ENCODE results near the gene ACBD6. TPM values are rescaled to one million over a fixed set of nuclear protein-coding genes. Genes with fewer than 3 reads are reported as not detected.

ACBD6 gene
- total RNA-seq, 5 donors from 2014 or later (not counting 1 experiment from before 2014, with no cell fraction given) = 44.3 to 58.5 (median 53.0) TPM

DNA sequence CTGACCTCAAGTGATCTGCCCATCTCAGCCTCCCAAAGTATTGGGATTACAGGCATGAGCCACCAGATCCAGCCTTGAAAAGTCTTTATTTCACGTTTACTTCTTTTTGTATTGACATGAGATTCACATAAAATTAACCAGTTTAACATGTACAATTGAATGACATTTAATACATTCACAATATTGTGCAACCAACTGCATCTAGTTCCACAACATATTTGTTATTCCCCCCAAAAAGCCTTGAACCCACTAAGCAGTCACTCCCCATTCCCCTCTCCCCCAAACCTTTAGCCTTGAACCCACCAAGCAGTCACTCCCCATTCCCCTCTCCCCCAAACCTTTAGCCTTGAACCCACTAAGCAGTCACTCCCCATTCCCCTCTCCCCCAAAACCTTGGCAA, 62.0 kb downstream of the ACBD6 start:
- H3K9me3 Mint-ChIP-seq = peaks cover 0 to 12% (median 12%) of the 10 kb centered on the region in 3 donors
- whole genome bisulfite sequencing (ENCODE audit: insufficient coverage) = no CpG with 5 or more reads among the region's 1 CpG

DNA sequence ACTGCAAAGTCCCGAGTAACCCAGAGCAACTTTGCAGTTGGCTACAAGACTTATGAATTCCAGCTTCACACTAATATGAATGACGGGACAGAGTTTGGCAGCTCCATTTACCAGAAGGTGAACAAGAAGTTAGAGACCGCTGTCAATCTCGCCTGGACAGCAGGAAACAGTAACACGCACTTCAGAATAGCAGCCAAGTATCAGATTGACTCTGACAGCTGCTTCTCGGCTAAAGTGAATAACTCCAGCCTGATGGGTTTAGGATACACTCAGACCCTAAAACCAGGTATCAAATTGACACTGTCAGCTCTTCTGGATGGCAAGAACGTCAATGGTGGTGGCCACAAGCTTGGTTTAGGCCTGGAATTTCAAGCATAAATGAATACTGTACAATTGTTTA, 66.8 kb downstream of the ACBD6 start:
- CTCF ChIA-PET = interaction anchor here in 1 of 2 donors (1.4 kb wide), 1 partner anchor 42 kb away, joined by 5 read pairs; no protein-coding TSS in a partner anchor
- ATAC-seq (replicated peaks in 1 of 4) = no peak

More for the DNA sequence above, 62.0 kb downstream of the ACBD6 start:
- Mint-ChIP-seq H3K27ac (no peak overlapping the region), H3K36me3 (peaks cover 48% of the 10 kb centered on the region), H3K4me1 (peaks cover 13 to 26% (median 14%) of the 10 kb centered on the region in 3 donors), H3K4me3 (no peak overlapping the region), H3K27me3 (no peaks in the 10 kb centered on the region)
- ATAC-seq (replicated peaks in 1 of 4) = no peak
- CTCF ChIA-PET = no interaction called here
- peaks cover 0 to 5% of the 10 kb centered on the region in 2 donors for H3K36me3 ChIP-seq (ENCODE audit: control insufficient read depth in 2 of 2, extremely low read depth in 1 of 2, insufficient read depth in 1 of 2, low read length in 1 of 2)
- H3K9me3 ChIP-seq = no peaks in the 10 kb centered on the region
- DNase-seq = no peak
- H3K4me3 ChIP-seq (ENCODE audit: control insufficient read depth in 1 of 2, extremely low read depth in 1 of 2, low read length in 1 of 2) = no peak overlapping the region
- H3K4me1 ChIP-seq (ENCODE audit: control insufficient read depth in 1 of 2, extremely low read depth in 1 of 2, insufficient read depth in 2 of 2, low read length in 2 of 2) = no peaks in the 10 kb centered on the region
- no peaks in the 10 kb centered on the region for H3K27me3 ChIP-seq (replicated peaks in 1 of 2; ENCODE audit: control insufficient read depth in 2 of 2, extremely low read depth in 1 of 2, insufficient read depth in 2 of 2, low read length in 1 of 2)
- H3K27ac ChIP-seq (ENCODE audit: low read length) = no peak overlapping the region
- POLR2A ChIA-PET = no interaction called here

DNA sequence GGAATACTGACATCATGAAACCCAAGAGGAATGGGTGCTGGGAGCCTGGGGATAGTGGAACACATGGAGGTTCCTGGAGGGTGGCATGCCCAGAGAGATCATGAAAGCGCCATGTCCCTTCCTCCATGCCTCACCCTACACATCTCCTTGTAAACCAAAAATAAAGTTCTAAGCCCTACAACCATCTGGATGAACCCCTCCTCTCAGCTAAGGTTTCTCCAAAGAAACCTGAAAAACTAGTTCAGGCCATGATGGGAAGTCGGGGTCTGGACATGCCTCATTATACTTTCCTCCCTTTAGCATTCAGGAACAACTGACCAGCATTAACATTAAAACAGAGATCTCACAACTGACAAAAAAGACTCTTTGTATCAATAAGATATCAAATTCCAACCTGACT, 68.5 kb downstream of the ACBD6 start:
- Mint-ChIP-seq H3K4me3 (no peak overlapping the region), H3K27ac (no peak overlapping the region), H3K27me3 (no peaks in the 10 kb centered on the region), H3K36me3 (peaks cover 52% of the 10 kb centered on the region), H3K4me1 (peaks cover 29 to 40% (median 33%) of the 10 kb centered on the region in 3 donors), H3K9me3 (peaks cover 0 to 13% (median 0%) of the 10 kb centered on the region in 3 donors)
- Histone ChIP-seq H3K4me3 (ENCODE audit: control insufficient read depth in 1 of 2, extremely low read depth in 1 of 2, low read length in 1 of 2) (no peak overlapping the region), H3K4me1 (ENCODE audit: control insufficient read depth in 1 of 2, extremely low read depth in 1 of 2, insufficient read depth in 2 of 2, low read length in 2 of 2) (no peaks in the 10 kb centered on the region), H3K9me3 (no peaks in the 10 kb centered on the region), H3K27me3 (replicated peaks in 1 of 2; ENCODE audit: control insufficient read depth in 2 of 2, extremely low read depth in 1 of 2, insufficient read depth in 2 of 2, low read length in 1 of 2) (no peaks in the 10 kb centered on the region), H3K36me3 (ENCODE audit: control insufficient read depth in 2 of 2, extremely low read depth in 1 of 2, insufficient read depth in 1 of 2, low read length in 1 of 2) (peaks cover 0 to 5% of the 10 kb centered on the region in 2 donors), H3K27ac (ENCODE audit: low read length) (no peak overlapping the region)
- POLR2A ChIA-PET = no interaction called here
- no CpG with 5 or more reads among the region's 2 CpGs for WGBS (ENCODE audit: insufficient coverage)
- ATAC-seq (replicated peaks in 1 of 4) = no peak
- CTCF ChIA-PET = no interaction called here
- no peak for DNase-seq

More for the DNA sequence above, 66.8 kb downstream of the ACBD6 start:
- H3K27me3 Mint-ChIP-seq = no peaks in the 10 kb centered on the region
- H3K27me3 ChIP-seq (replicated peaks in 1 of 2; ENCODE audit: control insufficient read depth in 2 of 2, extremely low read depth in 1 of 2, insufficient read depth in 2 of 2, low read length in 1 of 2) = no peaks in the 10 kb centered on the region
- peaks cover 47% of the 10 kb centered on the region for H3K36me3 Mint-ChIP-seq
- 94% methylated on average over 6 of the region's 7 CpGs for WGBS (ENCODE audit: insufficient coverage)
- peaks cover 0 to 5% of the 10 kb centered on the region in 2 donors for H3K36me3 ChIP-seq (ENCODE audit: control insufficient read depth in 2 of 2, extremely low read depth in 1 of 2, insufficient read depth in 1 of 2, low read length in 1 of 2)
- no peaks in the 10 kb centered on the region for H3K4me1 ChIP-seq (ENCODE audit: control insufficient read depth in 1 of 2, extremely low read depth in 1 of 2, insufficient read depth in 2 of 2, low read length in 2 of 2)
- H3K4me3 ChIP-seq (ENCODE audit: control insufficient read depth in 1 of 2, extremely low read depth in 1 of 2, low read length in 1 of 2) = no peak overlapping the region
- no peaks in the 10 kb centered on the region for H3K9me3 ChIP-seq
- H3K27ac Mint-ChIP-seq = no peak overlapping the region
- DNase-seq = no peak
- no peak overlapping the region for H3K4me3 Mint-ChIP-seq
- no peak overlapping the region for H3K27ac ChIP-seq (ENCODE audit: low read length)
- peaks cover 23 to 37% (median 30%) of the 10 kb centered on the region in 3 donors for H3K4me1 Mint-ChIP-seq
- POLR2A ChIA-PET = no interaction called here
- peaks cover 0 to 13% (median 0%) of the 10 kb centered on the region in 3 donors for H3K9me3 Mint-ChIP-seq

DNA sequence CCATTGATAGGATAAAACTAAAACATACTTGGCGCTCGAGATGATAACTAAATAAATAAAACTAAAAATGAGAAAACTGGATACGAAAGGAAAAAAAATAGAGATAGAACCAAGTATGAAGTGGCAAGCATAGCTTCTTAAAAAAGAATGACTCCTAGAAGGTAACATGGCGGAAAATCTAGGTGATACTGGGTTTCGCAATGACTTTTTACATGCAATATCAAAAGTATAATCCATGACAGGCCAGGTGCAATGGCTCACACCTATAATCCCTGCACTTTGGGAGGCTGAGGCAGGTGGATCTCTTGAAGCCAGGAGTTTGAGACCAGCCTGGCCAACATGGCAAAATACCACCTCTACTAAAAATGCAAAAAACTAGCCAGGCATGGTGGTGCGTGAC, 70.7 kb downstream of the ACBD6 start:
- H3K27ac ChIP-seq (ENCODE audit: low read length) = no peak overlapping the region
- H3K36me3 Mint-ChIP-seq = peaks cover 45% of the 10 kb centered on the region
- no peak for ATAC-seq (replicated peaks in 1 of 4)
- peaks cover 0 to 13% (median 0%) of the 10 kb centered on the region in 3 donors for H3K9me3 Mint-ChIP-seq
- 100% methylated on average over 2 of the region's 6 CpGs for WGBS (ENCODE audit: insufficient coverage)
- ChIA-PET POLR2A (no interaction called here), CTCF (no interaction called here)
- peaks cover 0 to 2% of the 10 kb centered on the region in 2 donors for H3K36me3 ChIP-seq (ENCODE audit: control insufficient read depth in 2 of 2, extremely low read depth in 1 of 2, insufficient read depth in 1 of 2, low read length in 1 of 2)
- H3K4me3 ChIP-seq (ENCODE audit: control insufficient read depth in 1 of 2, extremely low read depth in 1 of 2, low read length in 1 of 2) = no peak overlapping the region
- no peaks in the 10 kb centered on the region for H3K4me1 ChIP-seq (ENCODE audit: control insufficient read depth in 1 of 2, extremely low read depth in 1 of 2, insufficient read depth in 2 of 2, low read length in 2 of 2)
- H3K27ac Mint-ChIP-seq = no peak overlapping the region
- no peaks in the 10 kb centered on the region for H3K27me3 Mint-ChIP-seq
- no peaks in the 10 kb centered on the region for H3K27me3 ChIP-seq (replicated peaks in 1 of 2; ENCODE audit: control insufficient read depth in 2 of 2, extremely low read depth in 1 of 2, insufficient read depth in 2 of 2, low read length in 1 of 2)
- no peaks in the 10 kb centered on the region for H3K9me3 ChIP-seq
- DNase-seq = no peak
- peaks cover 21 to 37% (median 34%) of the 10 kb centered on the region in 3 donors for H3K4me1 Mint-ChIP-seq
- H3K4me3 Mint-ChIP-seq = no peak overlapping the region

DNA sequence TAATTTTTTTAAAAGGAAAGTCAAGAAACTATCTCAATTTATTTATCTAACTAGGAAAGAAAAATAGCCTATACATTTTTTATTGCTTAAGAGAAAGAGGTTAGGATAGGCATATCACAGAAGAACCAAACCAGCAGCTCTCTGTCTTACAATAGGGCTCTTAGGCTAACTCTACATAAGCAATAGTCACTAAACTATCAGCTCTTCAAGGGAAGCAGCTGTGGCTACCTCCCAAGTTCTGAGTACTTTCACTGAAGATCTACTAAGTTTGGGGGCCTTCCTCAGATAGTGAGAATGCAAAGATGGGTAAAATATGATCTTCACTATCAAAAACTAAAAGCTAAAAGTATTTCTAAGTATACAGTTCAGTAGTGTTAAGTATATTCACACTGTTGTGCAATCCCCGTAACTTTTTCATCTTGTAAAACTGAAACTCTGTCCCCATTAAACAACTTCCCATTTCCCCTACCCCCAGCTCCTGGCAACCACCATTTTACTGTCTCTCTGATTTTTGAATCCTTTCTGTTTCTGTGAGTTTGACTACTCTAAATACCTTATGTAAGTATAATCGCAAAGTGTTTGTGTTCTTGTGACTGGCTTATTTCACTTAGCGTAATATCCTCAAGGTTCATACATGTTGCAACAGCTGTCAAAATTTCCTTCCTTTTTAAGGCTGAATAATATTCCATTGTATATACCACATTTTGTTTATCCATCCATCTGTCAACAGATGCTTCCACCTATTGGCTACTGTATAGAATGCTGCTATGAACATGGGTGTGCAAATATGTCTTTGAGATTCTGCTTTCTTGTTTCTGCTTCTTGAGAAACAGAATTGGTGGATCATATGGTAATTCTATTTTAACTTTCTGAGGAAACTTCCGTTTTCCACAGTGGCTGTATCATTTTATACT, 73.3 kb downstream of the ACBD6 start:
- Mint-ChIP-seq H3K4me3 (no peak overlapping the region), H3K4me1 (peaks cover 20 to 38% (median 29%) of the 10 kb centered on the region in 3 donors), H3K36me3 (peaks cover 41% of the 10 kb centered on the region), H3K9me3 (peaks cover 0 to 8% (median 0%) of the 10 kb centered on the region in 3 donors), H3K27me3 (no peaks in the 10 kb centered on the region), H3K27ac (no peak overlapping the region)
- H3K9me3 ChIP-seq = no peaks in the 10 kb centered on the region
- H3K27ac ChIP-seq (ENCODE audit: low read length) = no peak overlapping the region
- ChIA-PET CTCF (interaction anchor here in 1 of 2 donors (0.5 kb wide), 1 partner anchor 23 kb away, joined by 3 read pairs; no protein-coding TSS in a partner anchor), POLR2A (interaction anchor here in 1 of 2 donors (0.6 kb wide), 1 partner anchor 11 kb away, joined by 4 read pairs; no protein-coding TSS in a partner anchor)
- H3K27me3 ChIP-seq (replicated peaks in 1 of 2; ENCODE audit: control insufficient read depth in 2 of 2, extremely low read depth in 1 of 2, insufficient read depth in 2 of 2, low read length in 1 of 2) = no peaks in the 10 kb centered on the region
- DNase-seq (no peak), ATAC-seq (replicated peaks in 1 of 4) (no peak)
- H3K36me3 ChIP-seq (ENCODE audit: control insufficient read depth in 2 of 2, extremely low read depth in 1 of 2, insufficient read depth in 1 of 2, low read length in 1 of 2) = no peaks in the 10 kb centered on the region
- no peaks in the 10 kb centered on the region for H3K4me1 ChIP-seq (ENCODE audit: control insufficient read depth in 1 of 2, extremely low read depth in 1 of 2, insufficient read depth in 2 of 2, low read length in 2 of 2)
- H3K4me3 ChIP-seq (ENCODE audit: control insufficient read depth in 1 of 2, extremely low read depth in 1 of 2, low read length in 1 of 2) = no peak overlapping the region
- no CpG with 5 or more reads among the region's 4 CpGs for WGBS (ENCODE audit: insufficient coverage)

DNA sequence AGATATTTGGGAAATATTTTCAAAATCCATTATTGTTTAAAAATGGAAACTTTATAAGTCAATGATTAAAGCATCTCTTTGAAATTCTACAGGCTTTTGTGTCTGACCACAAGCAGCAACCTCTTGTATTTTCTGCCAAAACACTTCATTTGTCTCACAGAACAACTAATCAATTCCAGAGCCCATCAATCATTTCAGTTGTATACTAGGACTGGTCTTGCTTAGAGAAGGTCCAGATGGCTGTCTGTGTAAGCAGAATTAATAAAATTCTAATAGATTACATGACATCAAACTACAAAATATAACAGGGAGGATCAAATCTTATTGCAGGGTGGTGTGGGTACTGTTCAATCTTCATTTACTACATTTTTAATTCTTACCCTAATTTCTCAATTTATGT, 76.4 kb downstream of the ACBD6 start:
- Mint-ChIP-seq H3K9me3 (peaks cover 6 to 9% (median 9%) of the 10 kb centered on the region in 3 donors), H3K36me3 (peaks cover 47% of the 10 kb centered on the region), H3K4me3 (no peak overlapping the region), H3K4me1 (peaks cover 6 to 19% (median 18%) of the 10 kb centered on the region in 3 donors), H3K27me3 (no peaks in the 10 kb centered on the region), H3K27ac (no peak overlapping the region)
- no peak overlapping the region for H3K4me3 ChIP-seq (ENCODE audit: control insufficient read depth in 1 of 2, extremely low read depth in 1 of 2, low read length in 1 of 2)
- POLR2A ChIA-PET = no interaction called here
- CTCF ChIA-PET = no interaction called here
- no peaks in the 10 kb centered on the region for H3K9me3 ChIP-seq
- H3K4me1 ChIP-seq (ENCODE audit: control insufficient read depth in 1 of 2, extremely low read depth in 1 of 2, insufficient read depth in 2 of 2, low read length in 2 of 2) = no peaks in the 10 kb centered on the region
- ATAC-seq (replicated peaks in 1 of 4) (no peak), DNase-seq (no peak)
- no peak overlapping the region for H3K27ac ChIP-seq (ENCODE audit: low read length)
- H3K36me3 ChIP-seq (ENCODE audit: control insufficient read depth in 2 of 2, extremely low read depth in 1 of 2, insufficient read depth in 1 of 2, low read length in 1 of 2) = peaks cover 0 to 3% of the 10 kb centered on the region in 2 donors
- no peaks in the 10 kb centered on the region for H3K27me3 ChIP-seq (replicated peaks in 1 of 2; ENCODE audit: control insufficient read depth in 2 of 2, extremely low read depth in 1 of 2, insufficient read depth in 2 of 2, low read length in 1 of 2)

Measured in T-cell (primary cell).